ENCODE measurements around the gene CCAR1.
"Not testable (repeated sequence)": the region's sequence is repeated elsewhere in the genome, so short reads cannot be mapped to it uniquely, and the experiment has no call there.

The CCAR1 gene

GRCh38 chr10:68759223-68759863, 38.3 kb downstream of the CCAR1 start:
- DNase-seq, result no peak

GRCh38 chr10:68759967-68760366, 38.9 kb downstream of the CCAR1 start:
- no peak for DNase-seq

- not testable (repeated sequence) for DNase-seq
Measured at GRCh38 chr10:68767407-68767806, 46.4 kb downstream of the CCAR1 start.

GRCh38 chr10:68781613-68782574, 60.9 kb downstream of the CCAR1 start:
- DNase-seq, result no peak

GRCh38 chr10:68784476-68784875, 63.4 kb downstream of the CCAR1 start:
- no peak for DNase-seq

- DNase-seq, result no peak
Measured at GRCh38 chr10:68787813-68788212, 66.8 kb downstream of the CCAR1 start.

GRCh38 chr10:68790476-68790875, 69.4 kb downstream of the CCAR1 start:
- no peak for DNase-seq

- peak in 1 of 2 donors; percentile 4 for DNase-seq
Measured at GRCh38 chr10:68792115-68792514, 71.1 kb downstream of the CCAR1 start.

GRCh38 chr10:68795886-68796532, 75.0 kb downstream of the CCAR1 start:
- DNase-seq, result no peak

- DNase-seq, result no peak
Measured at GRCh38 chr10:68796605-68797004, 75.6 kb downstream of the CCAR1 start.

- no peak for DNase-seq
Measured at GRCh38 chr10:68800211-68800610, 79.2 kb downstream of the CCAR1 start.

GRCh38 chr10:68804692-68805091, 83.7 kb downstream of the CCAR1 start:
- DNase-seq, result no peak

GRCh38 chr10:68810830-68811229, 89.8 kb downstream of the CCAR1 start:
- not testable (repeated sequence) for DNase-seq

- DNase-seq, result no peak
Measured at GRCh38 chr10:68811314-68812009, 90.4 kb downstream of the CCAR1 start.

GRCh38 chr10:68812420-68812819, 91.4 kb downstream of the CCAR1 start:
- no peak for DNase-seq

- DNase-seq, result peak in 1 of 2 donors; percentile 17
Measured at GRCh38 chr10:68813559-68813958, 92.5 kb downstream of the CCAR1 start.

- no peak for DNase-seq
Measured at GRCh38 chr10:68816796-68817412, 95.9 kb downstream of the CCAR1 start.

GRCh38 chr10:68820359-68820758, 99.3 kb downstream of the CCAR1 start:
- not testable (repeated sequence) for DNase-seq

- not testable (repeated sequence) for DNase-seq
Measured at GRCh38 chr10:68822626-68823025, 101.6 kb downstream of the CCAR1 start.

- no peak for DNase-seq
Measured at GRCh38 chr10:68826764-68827591, 105.9 kb downstream of the CCAR1 start, which contains the start of gene STOX1. Gene STOX1, plus strand, starts transcription at chr10:68827531. Its CDS starts 93 bp downstream, at chr10:68827624.

- not testable (repeated sequence) for DNase-seq
Measured at GRCh38 chr10:68827592-68827959, 106.5 kb downstream of the CCAR1 start.

Measured in hippocampal formation (tissue), 2 donors.